Measurements from ENCODE around the gene ZNF182.

DNA sequence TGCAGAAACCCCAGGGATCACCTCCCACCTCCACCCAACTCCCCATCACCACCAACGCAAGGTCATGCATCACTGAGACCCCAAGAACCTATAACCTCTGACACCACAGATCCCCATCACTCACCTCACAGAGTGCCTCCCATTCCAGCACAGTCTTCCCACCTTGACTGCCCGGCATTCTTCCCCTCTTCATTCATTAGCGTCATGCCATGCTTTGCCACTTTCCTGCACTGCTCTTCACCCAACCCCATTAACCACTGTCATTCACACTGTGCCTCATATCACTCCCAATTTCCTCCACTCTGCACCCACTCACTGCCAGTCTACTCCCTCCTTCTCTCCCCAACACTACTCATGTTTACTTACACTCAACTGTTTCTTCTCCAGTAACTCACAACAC, 30.6 kb downstream of the ZNF182 start:
- no peak for TF ChIP-seq POLR2A (IDR thresholded peaks at IDR 0.05; ENCODE audit: low read depth, low read length)
- TF ChIP-seq TAF1 (IDR thresholded peaks at IDR 0.05; ENCODE audit: borderline replicate concordance, low read depth, low read length) = no peak

All from GM12892 (cell line).